Sigmoid colon (tissue), 7 donors: ENCODE data around the gene KLHL17. TPM values are rescaled to one million over a fixed set of nuclear protein-coding genes. Genes with fewer than 3 reads are reported as not detected.
A peak's percentile ranks its signal among the peaks of the same experiment; 100 is the strongest.

Experiments used
- DNase-seq: peaks from one replicate; pipeline ENCODE4 v3.0.0-alpha.2; 2019
- H3K27ac ChIP-seq, 4 donors: fragments of 200-600 bp; sonication (generic); one replicate each; pipeline ENCODE4 v1.5.1; 2016 to 2019; ENCODE audit warnings: mild to moderate bottlenecking in 1 of 4
- H3K27me3 ChIP-seq, 3 donors: fragments of 200-600 bp; sonication (generic); one replicate each; pipeline ENCODE4 v1.5.1; 2019; ENCODE audit warnings: mild to moderate bottlenecking in 1 of 3
- H3K36me3 ChIP-seq, 4 donors: fragments of 200-600 bp; sonication (generic); one replicate each; pipeline ENCODE4 v1.5.1; 2016 to 2019
- H3K4me1 ChIP-seq, 4 donors: fragments of 200-600 bp; sonication (generic); one replicate each; pipeline ENCODE4 v1.5.1; 2017 to 2019
- H3K4me3 ChIP-seq, 4 donors: fragments of 200-600 bp; sonication (generic); one replicate each; pipeline ENCODE4 v1.5.1; 2017 to 2019; ENCODE audit warnings: mild to moderate bottlenecking in 2 of 4, moderate library complexity in 1 of 4
- H3K9me3 ChIP-seq, 4 donors: fragments of 200-600 bp in 3 of 4; sonication (generic) in 3 of 4; one replicate each; pipeline versions ENCODE4 v1.5.1 to v1.6.1; 2013 to 2019
- EP300 ChIP-seq, 4 donors: sonication (generic); formaldehyde crosslinking; IDR thresholded peaks; one replicate each; pipeline ENCODE4 v1.6.1; 2017; ENCODE audit warnings: antibody characterized with exemption in 4 of 4
- POLR2A ChIP-seq, 2 donors: fragments of 450-650 bp; IDR thresholded peaks; one replicate each; pipeline ENCODE4 v1.6.1; 2016; ENCODE audit warnings: antibody characterized with exemption in 2 of 2, mild to moderate bottlenecking in 2 of 2, moderate library complexity in 2 of 2
- POLR2AphosphoS5 ChIP-seq, 4 donors: sonication (generic); formaldehyde crosslinking; IDR thresholded peaks; one replicate each; pipeline ENCODE4 v1.6.1; 2017; ENCODE audit warnings: antibody characterized with exemption in 4 of 4
- WGBS, 2 donors: extraction: QIAGEN DNeasy Blood & Tissue Kit; methylation state at CpG; one replicate each; pipeline ENCODE4 v1.1.7; 2013; 5-methylcytosine and 5-hydroxymethylcytosine counted together
- intact Hi-C: fragments of 100-400 bp; cut with DNase I; formaldehyde crosslinking; loops from one replicate; pipeline ENCODE4 v1.15.1; 2023
- polyA plus RNA-seq, 3 donors: library from polyadenylated mRNA; stranded (reverse); fragments of 200-250 nt; gene quantifications; one replicate each; pipeline ENCODE4 v1.2.3, GENCODE V29; 2013
- total RNA-seq, 4 donors: library from RNA; depleted of rRNA; stranded (reverse); fragments of >200 nt; gene quantifications; one replicate each; pipeline ENCODE4 v1.1.0, GENCODE V29; 2016
- TF ChIP-seq, protein P1 (sequence below), 4 experiments: fragments of 450-650 bp in 3 of 4; fragments of 200-600 bp in 1 of 4; IDR thresholded peaks; one replicate each; pipeline ENCODE4 v1.5.1; 2016 to 2019; ENCODE audit warnings: antibody characterized with exemption in 4 of 4, mild to moderate bottlenecking in 3 of 4, moderate library complexity in 2 of 4
- donor health status: healthy with polysubstance abuse.
- donor health status: Bipolar disorder and iron deficiency.
- donor health status: healthy.

The KLHL17 gene
- total and polyA plus RNA-seq, 7 donors = 0.69 to 10.8 (median 4.9) TPM

GRCh38 chr1:978069-978834 lies 17.9 kb downstream of the KLHL17 start:
- intact Hi-C loops = loop anchor here (5.0 kb wide), 1 partner anchor 76 kb away; no protein-coding TSS in a partner anchor
- DNase-seq = peak; percentile 62
- peaks cover 7 to 47% (median 26%) of the 10 kb centered on the region in 3 donors for H3K27me3 ChIP-seq

GRCh38 chr1:978835-979743 lies 18.7 kb downstream of the KLHL17 start:
- Histone ChIP-seq H3K4me3 (no peak overlapping the region), H3K4me1 (peaks cover 0 to 13% (median 10%) of the 10 kb centered on the region in 4 donors), H3K27me3 (peaks cover 7 to 47% (median 24%) of the 10 kb centered on the region in 3 donors), H3K36me3 (no peaks in the 10 kb centered on the region), H3K9me3 (no peaks in the 10 kb centered on the region), H3K27ac (no peak overlapping the region)
- TF ChIP-seq EP300 (IDR thresholded peaks at IDR 0.05) (no peak), POLR2A (IDR thresholded peaks at IDR 0.05) (no peak), POLR2AphosphoS5 (IDR thresholded peaks at IDR 0.05) (no peak)
- TF ChIP-seq, protein P1, sequence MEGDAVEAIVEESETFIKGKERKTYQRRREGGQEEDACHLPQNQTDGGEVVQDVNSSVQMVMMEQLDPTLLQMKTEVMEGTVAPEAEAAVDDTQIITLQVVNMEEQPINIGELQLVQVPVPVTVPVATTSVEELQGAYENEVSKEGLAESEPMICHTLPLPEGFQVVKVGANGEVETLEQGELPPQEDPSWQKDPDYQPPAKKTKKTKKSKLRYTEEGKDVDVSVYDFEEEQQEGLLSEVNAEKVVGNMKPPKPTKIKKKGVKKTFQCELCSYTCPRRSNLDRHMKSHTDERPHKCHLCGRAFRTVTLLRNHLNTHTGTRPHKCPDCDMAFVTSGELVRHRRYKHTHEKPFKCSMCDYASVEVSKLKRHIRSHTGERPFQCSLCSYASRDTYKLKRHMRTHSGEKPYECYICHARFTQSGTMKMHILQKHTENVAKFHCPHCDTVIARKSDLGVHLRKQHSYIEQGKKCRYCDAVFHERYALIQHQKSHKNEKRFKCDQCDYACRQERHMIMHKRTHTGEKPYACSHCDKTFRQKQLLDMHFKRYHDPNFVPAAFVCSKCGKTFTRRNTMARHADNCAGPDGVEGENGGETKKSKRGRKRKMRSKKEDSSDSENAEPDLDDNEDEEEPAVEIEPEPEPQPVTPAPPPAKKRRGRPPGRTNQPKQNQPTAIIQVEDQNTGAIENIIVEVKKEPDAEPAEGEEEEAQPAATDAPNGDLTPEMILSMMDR (IDR thresholded peaks at IDR 0.05) = no peak
- WGBS, 2 donors = 86 to 89% methylated on average over 60 of the region's 60 CpGs
- peak; percentile 61 for DNase-seq
- intact Hi-C loops = loop anchor here (5.0 kb wide), 1 partner anchor 77 kb away; no protein-coding TSS in a partner anchor

More at GRCh38 chr1:978069-978834, 17.9 kb downstream of the KLHL17 start:
- Histone ChIP-seq H3K9me3 (no peaks in the 10 kb centered on the region), H3K36me3 (no peaks in the 10 kb centered on the region), H3K4me3 (no peak overlapping the region), H3K27ac (no peak overlapping the region), H3K4me1 (peaks cover 0 to 10% (median 9%) of the 10 kb centered on the region in 4 donors)
- WGBS, 2 donors = 74 to 87% methylated on average over 44 of the region's 44 CpGs
- TF ChIP-seq POLR2A (IDR thresholded peaks at IDR 0.05) (no peak), POLR2AphosphoS5 (IDR thresholded peaks at IDR 0.05) (no peak), EP300 (IDR thresholded peaks at IDR 0.05) (no peak)
- TF ChIP-seq, protein P1 (IDR thresholded peaks at IDR 0.05) = no peak

GRCh38 chr1:979744-980072 lies 19.3 kb downstream of the KLHL17 start:
- no peaks in the 10 kb centered on the region for H3K36me3 ChIP-seq
- intact Hi-C loops = loop anchor here (5.0 kb wide), 1 partner anchor 77 kb away; no protein-coding TSS in a partner anchor
- DNase-seq = no peak
- no peaks in the 10 kb centered on the region for H3K9me3 ChIP-seq
- H3K4me1 ChIP-seq = peaks cover 0 to 16% (median 13%) of the 10 kb centered on the region in 4 donors
- no peak overlapping the region for H3K4me3 ChIP-seq
- no peak overlapping the region for H3K27ac ChIP-seq
- H3K27me3 ChIP-seq = peaks cover 4 to 47% (median 20%) of the 10 kb centered on the region in 3 donors
- WGBS, 2 donors = 84 to 93% methylated on average over 9 of the region's 9 CpGs
- TF ChIP-seq, protein P1 (IDR thresholded peaks at IDR 0.05) = no peak
- TF ChIP-seq POLR2AphosphoS5 (IDR thresholded peaks at IDR 0.05) = no peak
- no peak for TF ChIP-seq POLR2A (IDR thresholded peaks at IDR 0.05)
- no peak for TF ChIP-seq EP300 (IDR thresholded peaks at IDR 0.05)

DNA sequence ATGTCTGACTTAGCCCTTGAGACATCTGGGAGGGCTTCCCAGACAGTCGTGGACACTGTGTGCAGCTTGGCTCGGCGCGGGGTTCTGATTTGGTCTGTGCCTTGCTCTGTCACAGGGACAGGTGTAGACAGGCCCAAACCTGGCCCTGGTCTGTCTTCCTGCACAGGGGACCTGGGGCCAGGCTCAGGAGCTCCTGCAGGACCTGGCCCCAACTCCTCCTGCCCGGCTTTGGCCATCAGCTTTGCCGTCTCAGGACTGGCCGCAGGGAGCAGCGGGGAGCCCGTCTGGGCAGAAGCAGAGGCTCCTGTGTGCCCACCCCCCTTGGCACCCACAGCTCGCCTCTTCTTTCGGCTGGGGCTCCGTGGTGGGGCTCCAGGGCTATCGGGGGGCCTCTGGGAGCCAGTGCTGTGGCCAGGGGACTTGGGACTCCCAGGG lies 19.8 kb downstream of the KLHL17 start:
- Histone ChIP-seq H3K27me3 (peaks cover 4 to 45% (median 20%) of the 10 kb centered on the region in 3 donors), H3K4me3 (no peak overlapping the region), H3K9me3 (no peaks in the 10 kb centered on the region), H3K36me3 (no peaks in the 10 kb centered on the region), H3K4me1 (peaks cover 0 to 16% (median 13%) of the 10 kb centered on the region in 4 donors), H3K27ac (no peak overlapping the region)
- DNase-seq = no peak
- intact Hi-C loops = no loop called here
- 71 to 82% methylated on average over 13 of the region's 13 CpGs for WGBS, 2 donors
- TF ChIP-seq POLR2A (IDR thresholded peaks at IDR 0.05) (no peak), EP300 (IDR thresholded peaks at IDR 0.05) (no peak), POLR2AphosphoS5 (IDR thresholded peaks at IDR 0.05) (no peak)
- TF ChIP-seq, protein P1 (IDR thresholded peaks at IDR 0.05) = no peak
